GM19455 (cell line): ENCODE data around the gene FNBP1.

Source experiments
- ATAC-seq: cut with Tn5 transposase; IDR thresholded peaks from one replicate; pipeline ENCODE4 v1.9.1; 2021; ENCODE audit not compliant: unreplicated experiment

FNBP1 gene

GRCh38 chr9:129863059-129863690 is 179.8 kb downstream of the FNBP1 start:
- no peak for ATAC-seq

DNA sequence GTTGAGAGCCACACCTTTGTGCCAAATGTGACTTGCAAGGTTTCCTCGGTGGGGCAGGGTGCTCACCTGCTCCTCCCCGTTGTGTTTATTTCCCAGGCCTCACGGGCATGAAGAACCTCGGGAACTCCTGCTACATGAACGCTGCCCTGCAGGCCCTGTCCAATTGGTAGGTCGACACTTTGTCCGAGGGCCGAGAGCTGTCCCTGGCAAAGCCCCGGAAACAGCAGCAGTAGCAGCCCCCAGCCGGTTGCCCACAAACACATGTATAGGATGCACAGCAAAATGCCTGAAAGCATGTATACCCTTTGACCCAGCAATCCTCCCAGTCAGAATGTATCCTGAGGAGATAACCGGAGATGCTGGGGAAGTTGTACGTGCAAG is 181.6 kb downstream of the FNBP1 start:
- ATAC-seq = no peak

DNA sequence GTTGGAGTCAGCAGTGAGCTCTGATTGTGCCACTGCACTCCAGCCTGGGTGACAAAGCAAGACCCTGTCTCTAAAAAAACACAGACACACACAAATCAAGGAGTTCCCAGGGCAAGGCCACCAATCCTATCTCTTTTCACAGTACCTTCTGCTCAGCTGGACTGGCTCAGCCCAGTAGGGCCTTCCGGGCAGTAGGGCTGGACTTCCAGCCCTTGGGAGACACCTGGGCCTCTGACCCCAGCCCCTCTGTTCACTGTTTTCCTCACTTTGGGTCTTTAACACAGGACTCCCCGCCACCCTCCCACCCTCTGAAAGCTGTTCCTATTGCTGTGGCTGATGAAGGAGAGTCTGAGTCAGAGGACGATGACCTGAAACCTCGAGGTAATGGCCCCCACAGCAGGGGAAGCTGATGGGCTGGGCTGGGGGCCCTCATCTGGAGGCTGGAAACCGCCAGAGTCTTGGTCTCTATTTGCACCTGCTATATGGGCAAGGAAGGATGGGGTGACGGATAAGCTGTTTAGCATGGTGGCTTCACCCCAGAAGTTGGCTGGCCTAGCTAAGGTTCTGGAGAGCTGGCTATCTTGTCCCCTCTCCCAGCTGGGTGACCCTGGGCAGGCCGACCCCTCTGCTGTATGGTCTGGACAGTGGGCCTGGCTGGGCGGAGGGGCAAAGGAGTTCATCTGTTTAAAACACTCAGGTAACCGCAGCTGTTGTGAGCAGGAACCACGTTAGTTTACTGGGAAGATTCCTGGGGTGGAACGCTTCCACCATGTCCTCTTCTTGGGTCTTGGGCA is 182.1 kb downstream of the FNBP1 start:
- ATAC-seq = no peak

- ATAC-seq = no peak
These were observed 184.6 kb downstream of the FNBP1 start for GRCh38 chr9:129858167-129858962.

DNA sequence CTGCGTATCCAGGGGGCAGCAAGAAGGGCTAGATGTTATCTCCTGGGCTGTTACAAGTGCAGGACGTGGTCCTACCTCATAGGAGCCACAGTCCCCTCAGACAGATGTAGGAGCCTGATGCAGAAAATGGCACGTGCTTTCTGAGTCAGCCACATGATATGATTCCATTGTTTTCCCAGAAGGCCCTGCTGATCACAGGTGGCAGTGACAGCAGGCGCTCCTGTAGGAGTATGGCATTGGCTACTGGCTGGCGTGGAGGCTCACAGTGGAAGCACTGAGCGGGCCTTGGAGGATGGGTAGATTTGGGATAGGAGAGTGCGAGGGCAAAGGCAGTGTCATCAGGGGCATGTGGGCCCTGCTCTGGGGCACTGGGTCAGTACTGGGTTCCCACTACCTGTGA is 185.8 kb downstream of the FNBP1 start:
- ATAC-seq = no peak

GRCh38 chr9:129854588-129855110 is 188.3 kb downstream of the FNBP1 start:
- ATAC-seq = no peak

DNA sequence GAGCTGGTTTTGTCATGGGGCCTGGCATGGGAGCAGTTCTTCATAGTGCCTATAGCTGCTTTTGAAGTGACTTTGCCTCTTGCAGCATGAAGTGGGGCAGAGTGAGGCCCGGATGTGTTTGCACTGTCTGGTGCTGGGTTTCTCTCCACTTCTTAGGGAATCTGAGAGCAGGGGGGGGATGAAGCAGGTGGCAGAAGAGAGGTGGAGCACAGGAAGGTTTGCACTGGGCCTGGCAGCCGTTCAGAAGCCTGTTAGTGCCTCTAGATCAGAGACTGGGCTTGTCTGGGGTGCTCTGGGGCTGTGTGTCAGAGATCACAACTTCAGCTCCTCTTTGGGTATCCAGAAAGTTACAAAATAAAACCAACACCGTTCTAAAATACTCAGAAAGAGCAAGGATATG is 189.4 kb downstream of the FNBP1 start:
- no peak for ATAC-seq

GRCh38 chr9:129852579-129852978 is 190.4 kb downstream of the FNBP1 start:
- no peak for ATAC-seq

GRCh38 chr9:129851821-129852220 is 191.2 kb downstream of the FNBP1 start:
- no peak for ATAC-seq

GRCh38 chr9:129850821-129851550 is 192.0 kb downstream of the FNBP1 start:
- ATAC-seq = no peak

GRCh38 chr9:129849901-129850300 is 193.1 kb downstream of the FNBP1 start:
- no peak for ATAC-seq

DNA sequence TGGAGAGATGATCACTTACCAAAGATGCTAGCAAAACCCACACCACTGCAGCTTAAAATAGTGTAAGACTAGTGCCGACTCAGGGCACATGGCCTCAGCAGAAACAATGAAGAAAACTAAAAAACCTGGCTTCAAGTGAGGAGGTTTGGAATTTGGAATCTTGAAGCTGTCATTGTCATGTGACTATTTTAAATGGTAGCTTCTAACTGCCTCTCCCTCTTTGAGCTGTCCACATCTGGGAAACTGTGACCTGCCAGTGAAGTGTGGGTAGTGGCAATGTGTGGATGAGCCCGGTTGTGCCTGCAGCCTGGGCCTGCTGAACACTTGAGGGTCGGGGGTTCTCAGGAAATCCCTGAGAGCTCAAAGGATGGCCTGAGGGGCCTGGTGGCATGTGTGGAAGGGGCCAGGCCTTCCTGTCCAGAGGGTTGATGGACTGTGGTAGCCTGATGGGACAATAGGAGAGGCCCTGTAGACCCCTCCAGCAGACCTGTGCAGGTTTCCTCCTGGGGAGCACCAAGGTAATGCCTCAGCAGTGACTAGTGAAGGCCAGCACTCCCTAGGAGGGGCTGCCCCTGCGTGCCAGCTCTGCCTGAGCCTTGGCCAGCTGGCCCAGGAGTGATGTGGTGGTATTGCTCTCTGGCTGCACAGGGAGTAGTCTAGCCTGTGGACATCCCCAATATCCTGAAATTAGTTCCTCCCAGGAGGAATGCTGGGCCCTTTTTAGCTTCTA is 194.1 kb downstream of the FNBP1 start:
- no peak for ATAC-seq

DNA sequence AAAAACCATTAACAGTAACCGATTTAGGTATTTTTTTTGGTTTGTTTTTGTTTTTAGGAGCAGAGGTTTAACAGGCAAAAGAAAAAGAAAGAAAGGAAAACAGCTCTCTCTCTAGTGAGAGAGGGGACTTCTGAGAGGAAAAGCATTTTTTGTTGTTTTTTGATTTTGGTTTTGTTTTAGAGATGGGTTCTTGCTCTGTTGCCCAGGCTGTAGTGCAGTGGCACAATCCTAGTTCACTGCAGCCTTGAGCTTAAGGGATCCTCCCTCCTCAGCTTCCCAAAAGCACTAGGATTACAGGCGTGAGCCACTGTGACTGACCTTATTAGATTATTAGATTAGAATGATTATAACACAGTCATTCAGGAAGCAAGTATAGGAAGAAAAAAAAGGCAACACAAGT is 197.6 kb downstream of the FNBP1 start:
- ATAC-seq = no peak

DNA sequence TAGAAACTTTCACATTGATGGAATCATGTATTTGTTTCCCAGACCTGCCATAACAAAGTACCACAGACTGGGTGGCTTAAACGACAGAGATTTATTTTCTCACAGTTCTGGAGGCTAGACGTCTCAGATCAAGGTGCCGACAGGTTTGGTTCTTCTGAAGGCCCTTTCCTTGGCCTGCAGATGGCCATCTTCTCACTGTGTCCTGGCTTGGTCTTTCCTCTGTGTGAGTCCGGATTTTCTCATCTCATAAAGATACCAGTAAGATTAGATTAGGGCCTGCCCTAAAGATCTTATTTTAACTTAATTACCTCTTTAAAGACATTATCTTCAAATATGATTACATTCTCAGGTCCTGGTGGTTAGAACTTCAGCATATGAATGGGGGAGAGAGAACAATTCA is 201.9 kb downstream of the FNBP1 start:
- ATAC-seq = no peak

- no peak for ATAC-seq
These were observed 203.0 kb downstream of the FNBP1 start for GRCh38 chr9:129840034-129840433.

DNA sequence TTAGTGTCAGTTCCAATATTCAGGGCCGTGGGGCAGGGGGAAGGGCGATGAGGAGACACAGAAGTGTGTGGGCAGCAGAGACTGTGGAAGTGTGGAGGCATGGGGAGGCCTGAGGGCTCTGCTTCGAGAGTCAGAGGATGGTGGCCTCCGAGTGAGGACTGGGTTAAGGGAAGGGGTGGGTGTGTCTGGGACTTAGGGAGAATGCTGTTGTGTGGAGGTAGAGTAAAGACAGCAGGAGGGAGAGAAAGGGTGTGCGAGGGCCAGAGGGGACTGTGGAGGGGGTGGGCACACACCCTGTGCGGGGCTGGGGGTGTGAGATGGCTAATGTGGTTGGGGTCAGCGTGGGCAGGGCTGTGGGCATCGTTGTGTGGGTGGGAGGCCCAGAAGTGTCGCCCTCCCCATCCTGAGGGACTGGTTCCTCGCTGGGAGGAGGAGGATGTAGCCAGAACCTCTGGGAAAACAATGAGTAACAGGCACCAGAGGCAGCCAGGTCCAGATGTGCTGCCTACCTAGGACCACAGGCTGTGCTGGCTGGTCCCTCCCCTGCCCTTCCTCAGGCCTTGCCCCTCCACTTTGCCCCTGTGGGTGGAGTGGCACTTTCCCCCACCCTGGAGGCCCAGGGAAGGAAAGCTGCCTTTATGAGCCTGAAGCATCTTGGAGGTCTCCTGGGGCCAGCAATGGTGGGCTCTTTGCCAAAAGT is 203.5 kb downstream of the FNBP1 start:
- no peak for ATAC-seq

- ATAC-seq = no peak
These were observed 204.2 kb downstream of the FNBP1 start for GRCh38 chr9:129838707-129839259.
